ENCODE data around the gene GNL2.
"Not testable (repeated sequence)": the region's sequence is repeated elsewhere in the genome, so short reads cannot be mapped to it uniquely, and the experiment has no call there.

DNA sequence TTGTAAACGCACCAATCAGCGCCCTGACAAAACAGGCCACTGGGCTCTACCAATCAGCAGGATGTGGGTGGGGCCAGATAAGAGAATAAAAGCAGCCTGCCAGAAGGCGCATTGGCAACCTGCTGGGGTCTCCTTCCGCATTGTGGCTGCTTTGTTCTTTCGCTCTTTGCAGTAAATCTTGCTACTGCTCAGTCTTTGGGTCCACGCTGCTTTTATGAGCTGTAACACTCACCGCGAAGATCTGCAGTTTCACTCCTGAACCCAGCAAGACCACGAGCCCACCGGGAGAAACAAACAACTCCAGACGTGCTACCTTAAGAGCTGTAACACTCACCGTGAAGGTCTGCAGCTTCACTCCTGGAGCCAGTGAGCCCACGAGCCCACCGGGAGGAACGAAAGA, 76.8 kb downstream of the GNL2 start:
- TF ChIP-seq, protein P1, sequence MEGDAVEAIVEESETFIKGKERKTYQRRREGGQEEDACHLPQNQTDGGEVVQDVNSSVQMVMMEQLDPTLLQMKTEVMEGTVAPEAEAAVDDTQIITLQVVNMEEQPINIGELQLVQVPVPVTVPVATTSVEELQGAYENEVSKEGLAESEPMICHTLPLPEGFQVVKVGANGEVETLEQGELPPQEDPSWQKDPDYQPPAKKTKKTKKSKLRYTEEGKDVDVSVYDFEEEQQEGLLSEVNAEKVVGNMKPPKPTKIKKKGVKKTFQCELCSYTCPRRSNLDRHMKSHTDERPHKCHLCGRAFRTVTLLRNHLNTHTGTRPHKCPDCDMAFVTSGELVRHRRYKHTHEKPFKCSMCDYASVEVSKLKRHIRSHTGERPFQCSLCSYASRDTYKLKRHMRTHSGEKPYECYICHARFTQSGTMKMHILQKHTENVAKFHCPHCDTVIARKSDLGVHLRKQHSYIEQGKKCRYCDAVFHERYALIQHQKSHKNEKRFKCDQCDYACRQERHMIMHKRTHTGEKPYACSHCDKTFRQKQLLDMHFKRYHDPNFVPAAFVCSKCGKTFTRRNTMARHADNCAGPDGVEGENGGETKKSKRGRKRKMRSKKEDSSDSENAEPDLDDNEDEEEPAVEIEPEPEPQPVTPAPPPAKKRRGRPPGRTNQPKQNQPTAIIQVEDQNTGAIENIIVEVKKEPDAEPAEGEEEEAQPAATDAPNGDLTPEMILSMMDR (IDR thresholded peaks at IDR 0.05; ENCODE audit: low read depth, low read length) = not testable (repeated sequence)
- TF ChIP-seq, protein P2, sequence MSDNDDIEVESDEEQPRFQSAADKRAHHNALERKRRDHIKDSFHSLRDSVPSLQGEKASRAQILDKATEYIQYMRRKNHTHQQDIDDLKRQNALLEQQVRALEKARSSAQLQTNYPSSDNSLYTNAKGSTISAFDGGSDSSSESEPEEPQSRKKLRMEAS (IDR thresholded peaks at IDR 0.05; ENCODE audit: low read depth, low read length) = not testable (repeated sequence)
- TF ChIP-seq POLR2A (IDR thresholded peaks at IDR 0.05; ENCODE audit: extremely low read depth, insufficient read length); MYC (IDR thresholded peaks at IDR 0.05; ENCODE audit: low read depth, low read length): not testable (repeated sequence)
